Common myeloid progenitor, CD34-positive (primary cell): ENCODE results near the gene OSGIN1.

Experiments used
- CTCF ChIA-PET: fragments of 350-600 bp; sonication (Branson Sonifier 250); formaldehyde crosslinking; loops from one replicate; lab custom pipeline; 2021; ENCODE audit warnings: antibody characterized with exemption; lab: Charles Lee
- POLR2A ChIA-PET: fragments of 350-600 bp; sonication (Branson Sonifier 250); formaldehyde crosslinking; loops from one replicate; lab custom pipeline; 2021; ENCODE audit warnings: antibody characterized with exemption; lab: Charles Lee
- DNase-seq, 3 donors: peaks; one replicate each; pipeline versions ENCODE4 v3.0.0 to v3.0.0-alpha.2; 2013
- H3K27ac ChIP-seq, 2 experiments: 1 replicate in 1 of 2; 2 replicates in 1 of 2; pipeline ENCODE4 v1.7.0; 2013; ENCODE audit warnings: inconsistent platforms in 2 of 2, low read length in 2 of 2, mild to moderate bottlenecking in 2 of 2, low read depth in 1 of 2, moderate library complexity in 1 of 2; ENCODE audit not compliant: severe bottlenecking in 2 of 2, insufficient read depth in 1 of 2, poor library complexity in 1 of 2
- H3K27me3 ChIP-seq, 5 experiments: replicated peaks in 2 of 5; 1 replicate in 3 of 5; 2 replicates in 2 of 5; pipeline versions ENCODE4 v1.6.1 to v1.7.0; 2013; ENCODE audit warnings: low read length in 4 of 5, mild to moderate bottlenecking in 2 of 5, moderate library complexity in 2 of 5, inconsistent platforms in 1 of 5; ENCODE audit not compliant: insufficient read depth in 5 of 5, control insufficient read depth in 4 of 5
- H3K36me3 ChIP-seq, 4 experiments: 1 replicate in 2 of 4; 2 replicates in 2 of 4; pipeline versions ENCODE4 v1.6.1 to v1.7.0; 2013; ENCODE audit warnings: low read length in 3 of 4, control low read depth in 1 of 4, mild to moderate bottlenecking in 1 of 4; ENCODE audit not compliant: control insufficient read depth in 4 of 4, insufficient read depth in 4 of 4
- H3K4me1 ChIP-seq, 4 experiments: 1 replicate in 3 of 4; 2 replicates in 1 of 4; pipeline versions ENCODE4 v1.6.1 to v1.7.1; 2013; ENCODE audit warnings: low read length in 3 of 4, mild to moderate bottlenecking in 3 of 4, control low read depth in 1 of 4, inconsistent platforms in 1 of 4, moderate library complexity in 1 of 4; ENCODE audit not compliant: control insufficient read depth in 4 of 4, insufficient read depth in 4 of 4; ENCODE audit errors: control extremely low read depth in 1 of 4
- H3K4me3 ChIP-seq, 7 experiments: 1 replicate in 4 of 7; 2 replicates in 3 of 7; pipeline versions ENCODE4 v1.5.1 to v1.7.0; 2013; ENCODE audit warnings: mild to moderate bottlenecking in 7 of 7, low read length in 6 of 7, moderate library complexity in 6 of 7, inconsistent platforms in 2 of 7, low read depth in 2 of 7, control low read depth in 1 of 7; ENCODE audit not compliant: insufficient read depth in 4 of 7, control insufficient read depth in 1 of 7; ENCODE audit errors: extremely low read depth in 1 of 7
- H3K9me3 ChIP-seq, 5 experiments: 1 replicate in 4 of 5; 2 replicates in 1 of 5; pipeline versions ENCODE4 v1.6.1 to v1.7.1; 2013; ENCODE audit warnings: low read length in 4 of 5, mild to moderate bottlenecking in 2 of 5, inconsistent platforms in 1 of 5, low read depth in 1 of 5, moderate library complexity in 1 of 5; ENCODE audit not compliant: control insufficient read depth in 4 of 5, insufficient read depth in 2 of 5; ENCODE audit errors: control extremely low read depth in 1 of 5
- WGBS: methylation state at CpG from one replicate; pipeline ENCODE4 v1.1.5; 2013; ENCODE audit not compliant: insufficient coverage; 5-methylcytosine and 5-hydroxymethylcytosine counted together

The OSGIN1 gene

DNA sequence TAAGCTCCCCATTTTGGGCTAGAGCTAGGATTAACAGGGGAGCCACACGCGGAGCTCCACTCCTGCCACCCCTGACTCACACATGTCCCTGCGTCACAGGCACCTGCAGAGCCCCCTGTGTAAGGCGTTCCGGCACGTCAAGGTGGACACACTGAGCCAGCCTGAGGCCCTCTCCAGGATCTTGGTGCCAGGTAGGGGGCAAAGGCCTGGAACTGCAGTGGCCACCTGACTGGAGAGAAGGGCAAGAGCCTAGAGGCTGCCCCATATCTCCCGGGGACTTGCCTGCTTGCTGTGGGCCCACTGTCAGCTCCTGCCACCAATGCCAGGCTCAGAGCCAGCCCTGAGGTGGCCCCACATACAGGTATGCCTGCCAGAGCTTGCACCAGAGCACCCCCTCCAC is 48.7 kb downstream of the OSGIN1 start:
- H3K4me1 ChIP-seq = no peaks in the 10 kb centered on the region
- POLR2A ChIA-PET = no interaction called here
- H3K27ac ChIP-seq = no peak overlapping the region
- WGBS = 95% methylated on average over 7 of the region's 7 CpGs
- H3K27me3 ChIP-seq = peaks cover 4 to 94% (median 21%) of the 10 kb centered on the region in 5 experiments
- CTCF ChIA-PET = interaction anchor here (0.9 kb wide), 1 partner anchor 64 kb away, joined by 3 read pairs; no protein-coding TSS in a partner anchor
- H3K36me3 ChIP-seq = no peaks in the 10 kb centered on the region
- no peak for DNase-seq
- H3K4me3 ChIP-seq = no peak overlapping the region
- no peaks in the 10 kb centered on the region for H3K9me3 ChIP-seq

DNA sequence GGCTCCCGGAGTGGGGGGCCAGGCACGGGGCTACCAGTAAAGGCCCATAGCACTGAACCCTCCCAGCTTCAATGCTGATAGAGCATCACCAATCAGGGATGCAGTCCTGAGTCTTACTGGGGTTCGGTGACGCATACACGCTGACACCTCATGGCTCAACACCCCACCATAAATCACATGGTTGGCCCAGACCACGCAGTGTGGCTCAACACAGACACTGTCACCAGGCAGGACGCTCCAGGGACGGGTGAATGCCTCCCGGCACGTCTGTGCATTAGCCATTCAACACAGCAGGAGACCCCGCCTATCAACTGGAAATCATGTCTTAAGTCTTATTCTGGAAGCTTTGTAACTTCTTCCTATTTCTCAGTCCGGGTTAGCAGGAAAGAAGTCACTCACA is 50.0 kb downstream of the OSGIN1 start:
- no peak for DNase-seq
- ChIA-PET POLR2A (no interaction called here), CTCF (no interaction called here)
- 80% methylated on average over 12 of the region's 12 CpGs for WGBS
- peaks cover 4 to 91% (median 22%) of the 10 kb centered on the region in 5 experiments for H3K27me3 ChIP-seq
- H3K4me1 ChIP-seq = no peaks in the 10 kb centered on the region
- no peaks in the 10 kb centered on the region for H3K36me3 ChIP-seq
- H3K4me3 ChIP-seq = no peak overlapping the region
- no peak overlapping the region for H3K27ac ChIP-seq
- no peaks in the 10 kb centered on the region for H3K9me3 ChIP-seq

- no peak overlapping the region for H3K4me3 ChIP-seq
- ChIA-PET CTCF (no interaction called here), POLR2A (no interaction called here)
- peaks cover 4 to 91% (median 30%) of the 10 kb centered on the region in 5 experiments for H3K27me3 ChIP-seq
- WGBS = 90% methylated on average over 7 of the region's 7 CpGs
- no peaks in the 10 kb centered on the region for H3K4me1 ChIP-seq
- no peak for DNase-seq
- no peaks in the 10 kb centered on the region for H3K36me3 ChIP-seq
- no peak overlapping the region for H3K27ac ChIP-seq
- H3K9me3 ChIP-seq = peaks cover 0 to 2% (median 0%) of the 10 kb centered on the region in 5 experiments
Observed at GRCh38 chr16:84004442-84004841, 51.4 kb downstream of the OSGIN1 start.

DNA sequence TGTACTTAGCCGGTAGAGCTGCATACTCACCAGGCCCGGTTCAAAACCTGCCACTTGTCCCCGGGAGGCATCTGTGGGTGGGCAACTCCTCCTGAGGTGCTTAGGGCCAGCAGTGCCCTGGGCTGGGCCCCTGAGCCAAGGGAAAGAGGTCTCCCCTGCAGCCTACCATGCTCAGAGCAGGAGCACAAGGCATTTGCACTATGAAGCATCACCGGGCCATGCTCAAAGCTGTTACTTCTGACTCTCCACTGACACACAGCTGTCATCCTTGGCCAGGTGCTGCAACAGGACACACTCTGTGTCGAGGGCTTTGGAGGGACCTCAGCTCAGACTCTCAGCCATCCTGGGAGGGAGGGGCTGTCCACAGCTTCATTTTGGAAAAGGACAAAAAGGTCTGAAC is 52.4 kb downstream of the OSGIN1 start:
- Histone ChIP-seq H3K27me3 (peaks cover 4 to 94% (median 33%) of the 10 kb centered on the region in 5 experiments), H3K9me3 (peaks cover 0 to 2% (median 0%) of the 10 kb centered on the region in 5 experiments), H3K36me3 (no peaks in the 10 kb centered on the region), H3K4me3 (no peak overlapping the region), H3K4me1 (no peaks in the 10 kb centered on the region), H3K27ac (no peak overlapping the region)
- DNase-seq = no peak
- POLR2A ChIA-PET = interaction anchor here (1.0 kb wide), 1 partner anchor 10 kb away, joined by 3 read pairs; no protein-coding TSS in a partner anchor
- CTCF ChIA-PET = interaction anchor here (1.3 kb wide), 1 partner anchor 51 kb away, joined by 3 read pairs; no protein-coding TSS in a partner anchor
- WGBS = 94% methylated on average over 3 of the region's 5 CpGs

DNA sequence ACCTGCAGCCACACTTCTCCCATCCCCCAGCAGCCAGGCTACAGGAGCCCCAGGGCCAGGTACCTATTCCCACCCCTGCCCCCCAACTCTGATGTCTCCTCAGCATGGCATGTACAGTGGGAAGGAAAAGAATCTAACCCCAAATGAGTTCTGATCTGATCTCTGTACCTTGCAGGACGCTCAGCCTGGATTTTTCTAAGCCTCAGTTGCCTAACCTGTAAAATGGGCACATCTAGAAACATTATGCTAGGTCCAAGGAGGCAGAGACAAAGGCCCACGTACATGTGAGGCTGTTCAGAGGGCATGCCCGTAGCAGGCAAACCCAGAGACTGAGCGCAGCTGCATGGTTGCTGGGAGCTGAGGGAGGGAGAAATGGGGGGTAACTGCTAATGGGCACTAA is 54.5 kb downstream of the OSGIN1 start:
- no peak overlapping the region for H3K4me3 ChIP-seq
- no peaks in the 10 kb centered on the region for H3K36me3 ChIP-seq
- no peaks in the 10 kb centered on the region for H3K4me1 ChIP-seq
- no peak overlapping the region for H3K27ac ChIP-seq
- ChIA-PET POLR2A (no interaction called here), CTCF (no interaction called here)
- no peak for DNase-seq
- 91% methylated on average over 4 of the region's 4 CpGs for WGBS
- peaks cover 0 to 2% (median 0%) of the 10 kb centered on the region in 5 experiments for H3K9me3 ChIP-seq
- H3K27me3 ChIP-seq = peaks cover 4 to 94% (median 37%) of the 10 kb centered on the region in 5 experiments

GRCh38 chr16:84007965-84008364 is 54.9 kb downstream of the OSGIN1 start:
- ChIA-PET POLR2A (no interaction called here), CTCF (no interaction called here)
- Histone ChIP-seq H3K36me3 (no peaks in the 10 kb centered on the region), H3K4me3 (no peak overlapping the region), H3K27me3 (peaks cover 4 to 94% (median 35%) of the 10 kb centered on the region in 5 experiments), H3K27ac (no peak overlapping the region), H3K4me1 (no peaks in the 10 kb centered on the region), H3K9me3 (peaks cover 0 to 2% (median 0%) of the 10 kb centered on the region in 5 experiments)
- peak in 2 of 3 donors; percentile 13 to 21 for DNase-seq
- 41% methylated on average over 4 of the region's 8 CpGs for WGBS

GRCh38 chr16:84009282-84009681 is 56.2 kb downstream of the OSGIN1 start:
- Histone ChIP-seq H3K9me3 (peaks cover 0 to 2% (median 0%) of the 10 kb centered on the region in 5 experiments), H3K4me1 (peaks cover 0 to 2% (median under 1%) of the 10 kb centered on the region in 4 experiments), H3K27me3 (peaks cover 4 to 95% (median 35%) of the 10 kb centered on the region in 5 experiments), H3K36me3 (no peaks in the 10 kb centered on the region), H3K4me3 (no peak overlapping the region), H3K27ac (no peak overlapping the region)
- ChIA-PET CTCF (interaction anchor here (0.6 kb wide), 1 partner anchor 30 kb away, joined by 3 read pairs; no protein-coding TSS in a partner anchor), POLR2A (no interaction called here)
- 94% methylated on average over 6 of the region's 6 CpGs for WGBS
- DNase-seq = no peak
